Right lobe of liver (tissue), 6 donors: ENCODE data around the gene NSL1. TPM values are rescaled to one million over a fixed set of nuclear protein-coding genes. Genes with fewer than 3 reads are reported as not detected.

Experiments
- ATAC-seq, 4 donors: fragments of 200-7000 bp; cut with Tn5 transposase; one replicate each; pipeline ENCODE4 v1.9.1; 2020; ENCODE audit warnings: mild to moderate bottlenecking in 4 of 4, moderate library complexity in 4 of 4
- DNase-seq, 3 donors: peaks; one replicate each; pipeline ENCODE4 v3.0.0-alpha.2; 2020
- H3K27ac ChIP-seq, 3 donors: fragments of 200-600 bp; one replicate each; pipeline ENCODE4 v1.8.0; 2022
- H3K27me3 ChIP-seq, 2 donors: fragments of 200-600 bp; one replicate each; pipeline ENCODE4 v1.8.0; 2022
- H3K36me3 ChIP-seq, 4 donors: fragments of 200-600 bp; sonication (generic) in 1 of 4; one replicate each; pipeline versions ENCODE4 v1.5.1 to v1.8.0; 2017 to 2022; ENCODE audit warnings: control low read depth in 1 of 4
- H3K4me1 ChIP-seq, 4 donors: fragments of 200-600 bp; sonication (generic) in 1 of 4; one replicate each; pipeline versions ENCODE4 v1.5.1 to v1.8.0; 2017 to 2022; ENCODE audit warnings: control low read depth in 1 of 4
- H3K4me3 ChIP-seq, 3 donors: fragments of 200-600 bp; one replicate each; pipeline ENCODE4 v1.8.0; 2022
- H3K9me3 ChIP-seq, 4 donors: fragments of 200-600 bp; sonication (generic) in 1 of 4; one replicate each; pipeline versions ENCODE4 v1.5.1 to v1.8.0; 2017 to 2022; ENCODE audit warnings: control low read depth in 1 of 4
- POLR2A ChIP-seq: fragments of 450-650 bp; IDR thresholded peaks from one replicate; pipeline ENCODE4 v1.6.1; 2017; ENCODE audit warnings: antibody characterized with exemption, mild to moderate bottlenecking
- WGBS: methylation state at CpG from one replicate; pipeline ENCODE4 v1.1.6; 2018; ENCODE audit warnings: low coverage, low lambda C conversion rate; ENCODE audit not compliant: insufficient coverage; ENCODE audit errors: missing lambda C conversion rate; 5-methylcytosine and 5-hydroxymethylcytosine counted together
- intact Hi-C, 2 donors: fragments of 100-400 bp; cut with DNase I; formaldehyde crosslinking; loops; one replicate each; pipeline versions ENCODE4 v1.11.2 to v1.14.1; 2022
- total RNA-seq, 6 experiments: library from RNA; depleted of rRNA in 2 of 6; stranded (reverse); fragments of >200 nt in 2 of 6; fragmentation: NEBNext Ultra II Directional in 3 of 6; extraction: Animal tissue kit (Norgen Biotek cat#: 25700) in 3 of 6; gene quantifications; one replicate each; pipeline versions ENCODE4 v1.1.0 to v1.2.4, GENCODE V29; 2016 to 2023
- TF ChIP-seq, protein P1 (sequence below), 4 donors: fragments of 200-600 bp in 3 of 4; fragments of 450-650 bp in 1 of 4; IDR thresholded peaks; one replicate each; pipeline versions ENCODE4 v1.5.1 to v1.8.0; 2016 to 2022; ENCODE audit warnings: antibody characterized with exemption in 4 of 4, mild to moderate bottlenecking in 2 of 4
- donor health status: DM: no; HTN: yes; CAD: no.
- donor health status: DM: no; HTN: no; CAD: no.
- donor health status: DM: no; HTN: no; CAD: no.
- donor health status: DM: no; HTN: yes; CAD: no.
- donor health status: DM: no; HTN: yes; CAD: no.

NSL1 gene
- total RNA-seq, 6 experiments from 2014 or later, result 13.3 to 26.5 (median 16.2) TPM

DNA sequence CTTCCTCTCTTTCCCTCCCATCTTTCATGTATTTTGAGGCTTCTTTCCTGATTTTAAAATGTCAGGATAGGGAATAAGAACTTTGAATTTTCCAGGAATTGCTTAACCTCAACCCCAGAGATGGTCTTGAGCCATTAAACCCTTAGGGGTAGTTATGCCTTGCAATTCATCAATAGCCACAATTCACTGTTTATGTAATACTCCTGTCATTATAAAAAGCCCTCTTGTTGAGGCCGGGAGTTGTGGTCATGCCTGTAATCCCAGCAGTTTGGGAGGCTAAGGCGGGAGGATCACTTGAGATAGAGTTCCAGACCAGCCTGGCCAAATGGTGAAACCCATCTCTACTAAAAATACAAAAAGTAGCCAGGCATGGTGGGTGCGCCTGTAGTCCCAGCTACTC is 31.4 kb upstream of the NSL1 start:
- no peaks in the 10 kb centered on the region for H3K36me3 ChIP-seq
- H3K9me3 ChIP-seq, result peaks cover 0 to 4% (median 0%) of the 10 kb centered on the region in 4 donors
- TF ChIP-seq, protein P1, sequence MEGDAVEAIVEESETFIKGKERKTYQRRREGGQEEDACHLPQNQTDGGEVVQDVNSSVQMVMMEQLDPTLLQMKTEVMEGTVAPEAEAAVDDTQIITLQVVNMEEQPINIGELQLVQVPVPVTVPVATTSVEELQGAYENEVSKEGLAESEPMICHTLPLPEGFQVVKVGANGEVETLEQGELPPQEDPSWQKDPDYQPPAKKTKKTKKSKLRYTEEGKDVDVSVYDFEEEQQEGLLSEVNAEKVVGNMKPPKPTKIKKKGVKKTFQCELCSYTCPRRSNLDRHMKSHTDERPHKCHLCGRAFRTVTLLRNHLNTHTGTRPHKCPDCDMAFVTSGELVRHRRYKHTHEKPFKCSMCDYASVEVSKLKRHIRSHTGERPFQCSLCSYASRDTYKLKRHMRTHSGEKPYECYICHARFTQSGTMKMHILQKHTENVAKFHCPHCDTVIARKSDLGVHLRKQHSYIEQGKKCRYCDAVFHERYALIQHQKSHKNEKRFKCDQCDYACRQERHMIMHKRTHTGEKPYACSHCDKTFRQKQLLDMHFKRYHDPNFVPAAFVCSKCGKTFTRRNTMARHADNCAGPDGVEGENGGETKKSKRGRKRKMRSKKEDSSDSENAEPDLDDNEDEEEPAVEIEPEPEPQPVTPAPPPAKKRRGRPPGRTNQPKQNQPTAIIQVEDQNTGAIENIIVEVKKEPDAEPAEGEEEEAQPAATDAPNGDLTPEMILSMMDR (IDR thresholded peaks at IDR 0.05), result no peak
- no peak for TF ChIP-seq POLR2A
- DNase-seq (no peak), ATAC-seq (no peak)
- H3K4me1 ChIP-seq, result no peaks in the 10 kb centered on the region
- no peaks in the 10 kb centered on the region for H3K27me3 ChIP-seq
- H3K27ac ChIP-seq, result no peak overlapping the region
- intact Hi-C loops, result no loop called here
- no peak overlapping the region for H3K4me3 ChIP-seq
- 94% methylated on average over 3 of the region's 3 CpGs for WGBS

DNA sequence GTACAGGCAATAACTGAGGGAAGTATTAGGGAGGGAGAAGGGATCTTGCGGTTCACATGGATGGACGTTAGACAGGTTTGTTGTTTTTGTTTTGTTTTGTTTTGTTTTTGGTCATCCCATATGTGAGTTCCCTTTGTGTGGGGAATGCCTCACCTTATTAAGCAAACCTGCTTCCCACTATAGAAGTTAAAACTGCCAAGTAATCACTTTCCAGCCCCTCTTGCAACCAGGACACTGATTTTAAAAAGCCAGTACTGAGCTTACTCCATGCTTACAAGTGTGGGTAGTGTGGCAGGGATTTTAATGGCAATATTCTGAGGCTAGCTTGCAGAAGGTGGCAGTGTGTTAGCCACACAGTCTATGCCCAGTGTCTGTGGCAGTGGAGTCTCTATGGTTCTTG is 29.4 kb upstream of the NSL1 start:
- no peaks in the 10 kb centered on the region for H3K36me3 ChIP-seq
- H3K4me1 ChIP-seq, result peaks cover 0 to 7% (median 0%) of the 10 kb centered on the region in 4 donors
- intact Hi-C loops, result no loop called here
- no peak for TF ChIP-seq POLR2A
- TF ChIP-seq, protein P1 (IDR thresholded peaks at IDR 0.05), result no peak
- no peak overlapping the region for H3K4me3 ChIP-seq
- no peaks in the 10 kb centered on the region for H3K27me3 ChIP-seq
- H3K27ac ChIP-seq, result no peak overlapping the region
- DNase-seq, result no peak
- H3K9me3 ChIP-seq, result peaks cover 0 to 4% (median 0%) of the 10 kb centered on the region in 4 donors
- WGBS, result 73% methylated on average over 2 of the region's 2 CpGs
- ATAC-seq, result no peak

DNA sequence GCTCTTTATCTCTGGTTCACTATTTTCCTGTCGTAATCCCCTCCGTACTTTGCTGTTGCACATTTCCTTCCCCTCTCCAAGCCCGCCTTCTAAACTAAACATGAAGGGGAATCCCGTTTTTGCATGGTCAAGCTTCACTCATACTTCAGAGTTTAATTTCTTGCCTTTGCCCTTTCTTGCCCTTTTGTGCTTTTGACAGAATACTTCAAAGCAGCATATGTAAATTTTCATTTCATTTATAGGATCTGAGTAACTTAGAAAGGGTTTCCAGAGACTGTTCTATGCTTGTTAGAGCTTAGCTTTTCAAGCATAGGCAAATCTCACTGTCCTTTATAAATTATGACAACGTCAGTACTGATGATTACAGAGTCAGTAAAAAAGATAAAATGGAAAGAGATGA is 28.1 kb upstream of the NSL1 start:
- WGBS, result 25% methylated on average over 5 of the region's 5 CpGs
- no peaks in the 10 kb centered on the region for H3K36me3 ChIP-seq
- no peaks in the 10 kb centered on the region for H3K27me3 ChIP-seq
- TF ChIP-seq, protein P1 (IDR thresholded peaks at IDR 0.05), result no peak
- no peak for TF ChIP-seq POLR2A
- peaks cover 0 to 7% (median 0%) of the 10 kb centered on the region in 4 donors for H3K4me1 ChIP-seq
- no peaks in the 10 kb centered on the region for H3K9me3 ChIP-seq
- no peak overlapping the region for H3K27ac ChIP-seq
- DNase-seq (no peak), ATAC-seq (peak in 3 of 4 donors; percentile 26 to 69 (median 49))
- no peak overlapping the region for H3K4me3 ChIP-seq
- intact Hi-C loops, result no loop called here

DNA sequence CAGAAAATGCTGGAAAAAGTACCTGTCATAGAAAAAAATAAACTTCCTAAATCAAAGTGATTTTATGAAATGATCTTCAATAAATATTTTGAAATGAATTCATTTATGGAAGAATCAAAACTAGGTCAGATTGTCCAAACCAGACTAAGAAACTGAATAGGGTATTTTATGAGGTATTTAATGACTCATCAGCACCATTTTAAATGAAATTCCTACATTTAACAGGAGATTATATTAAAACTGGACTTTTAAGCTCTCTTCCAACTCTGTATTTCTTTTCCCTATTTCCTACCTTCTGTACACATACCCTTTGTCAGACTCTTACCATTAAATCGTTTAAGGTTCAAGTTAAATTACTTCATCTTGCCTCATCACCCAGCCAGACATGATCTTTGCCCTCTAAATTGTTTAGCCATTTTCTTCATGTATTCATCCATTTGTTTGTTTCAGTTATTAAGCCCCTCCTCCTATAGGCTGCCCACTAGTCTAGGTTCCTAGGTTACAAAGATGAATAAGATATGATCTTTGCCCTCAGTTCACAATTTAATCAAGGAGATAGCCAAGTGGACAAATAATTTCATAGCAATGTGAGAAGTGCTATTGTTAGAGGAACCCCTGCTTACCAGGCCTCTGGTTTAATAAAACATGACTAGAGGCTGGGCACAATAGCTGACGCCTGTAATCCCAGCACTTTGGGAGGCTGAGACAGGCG is 25.1 kb upstream of the NSL1 start:
- ATAC-seq (peak in 2 of 4 donors; percentile 10 to 56), DNase-seq (no peak)
- Histone ChIP-seq H3K4me3 (no peak overlapping the region), H3K4me1 (peaks cover 0 to 7% (median 0%) of the 10 kb centered on the region in 4 donors), H3K27ac (no peak overlapping the region), H3K27me3 (no peaks in the 10 kb centered on the region), H3K36me3 (no peaks in the 10 kb centered on the region), H3K9me3 (no peaks in the 10 kb centered on the region)
- TF ChIP-seq POLR2A, result no peak
- TF ChIP-seq, protein P1 (IDR thresholded peaks at IDR 0.05), result no peak
- intact Hi-C loops, result no loop called here
- WGBS, result 77% methylated on average over 3 of the region's 3 CpGs
